Measurements from ENCODE around the gene RXRA.

The RXRA gene

GRCh38 chr9:134457321-134458206, 131.3 kb downstream of the RXRA start:
- DNase-seq: no peak

DNA sequence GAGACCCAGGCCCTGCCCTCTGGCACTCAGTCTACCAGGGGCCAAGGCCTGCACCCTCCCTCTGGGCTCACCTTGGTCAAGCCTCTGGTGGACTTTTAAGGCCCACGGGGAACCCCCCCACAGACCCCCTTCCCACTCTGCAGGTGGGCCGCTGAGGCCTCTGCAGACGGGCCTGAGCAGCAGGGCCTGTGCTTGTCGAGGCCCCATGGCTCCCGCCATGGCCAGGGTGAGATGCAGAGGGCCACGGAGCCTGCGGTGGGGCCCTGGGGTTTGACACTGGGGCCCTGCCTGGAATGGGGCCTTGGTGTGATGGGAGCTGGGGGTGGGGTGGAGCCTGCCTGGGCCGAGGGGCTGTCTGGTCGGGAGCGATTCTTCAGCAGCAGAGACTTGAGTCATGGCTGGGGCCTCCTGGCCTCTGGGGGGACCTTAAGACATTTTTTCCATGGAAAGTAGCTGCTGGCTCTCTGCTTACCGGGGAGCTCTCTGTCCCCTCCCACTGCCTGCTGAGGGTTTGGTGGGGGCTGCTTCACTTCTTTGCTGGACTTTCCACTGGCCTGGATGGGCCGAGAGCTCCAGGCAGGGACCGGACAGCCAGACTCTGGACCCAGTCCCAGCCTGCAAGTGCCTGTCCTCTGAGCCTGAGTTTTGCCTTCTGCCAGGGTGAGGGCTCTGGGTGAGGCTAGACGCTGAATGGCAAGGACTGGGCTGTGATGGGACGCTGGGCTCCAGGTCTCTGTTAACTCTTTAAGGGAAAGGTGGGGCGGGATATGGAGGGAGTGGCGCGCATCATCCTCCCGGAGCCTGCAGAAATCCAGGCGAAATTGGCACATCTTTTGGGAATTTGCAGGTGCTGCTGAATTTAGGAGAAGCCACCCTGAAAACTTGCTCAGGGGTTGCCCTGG, 132.2 kb downstream of the RXRA start:
- DNase-seq: no peak

- DNase-seq: no peak
Measured at GRCh38 chr9:134459164-134459563, 132.9 kb downstream of the RXRA start.

DNA sequence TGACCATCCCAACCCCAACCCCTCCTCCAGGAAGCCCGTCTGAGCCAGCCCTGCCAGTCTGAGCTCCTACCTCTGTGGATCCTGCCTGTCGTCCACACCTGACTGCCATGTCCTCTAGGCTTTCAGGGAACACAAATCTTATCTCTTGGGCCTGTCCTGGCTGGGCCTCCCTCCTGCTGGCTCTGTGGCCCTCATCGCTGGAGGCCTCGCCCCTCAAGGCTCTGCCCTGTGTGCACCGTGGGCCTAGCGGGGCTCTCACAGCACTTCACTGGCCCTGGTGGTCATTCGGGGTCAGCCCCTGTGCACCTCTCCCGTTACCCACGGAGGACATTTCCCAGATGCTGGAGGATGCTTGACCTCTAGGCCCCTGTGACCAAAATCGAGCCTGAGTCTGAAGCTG, 133.3 kb downstream of the RXRA start:
- no peak for DNase-seq

- no peak for DNase-seq
Measured at GRCh38 chr9:134460206-134460605, 134.0 kb downstream of the RXRA start.

GRCh38 chr9:134460896-134461295, 134.6 kb downstream of the RXRA start:
- DNase-seq: no peak

- DNase-seq: no peak
Measured at GRCh38 chr9:134461426-134461982, 135.2 kb downstream of the RXRA start.

DNA sequence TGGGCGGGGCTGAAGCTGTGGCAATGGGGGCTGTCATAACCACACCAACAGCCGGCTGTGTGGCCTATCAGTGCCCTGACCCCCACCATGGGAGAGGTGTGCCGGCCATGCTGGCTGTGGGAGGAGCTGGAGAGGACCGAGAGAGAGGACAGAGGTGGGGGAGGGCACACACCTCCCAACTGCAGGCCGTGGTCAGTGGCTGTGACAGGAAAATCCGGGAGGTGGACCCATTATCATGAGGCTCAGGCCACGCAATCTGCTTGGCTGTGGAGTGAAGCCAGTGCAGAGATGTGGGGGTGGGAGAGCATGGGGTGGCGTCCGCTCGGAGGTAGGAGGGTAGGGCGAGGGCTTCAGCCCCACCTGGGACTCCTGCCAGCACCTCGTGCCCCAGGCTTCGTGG, 136.1 kb downstream of the RXRA start:
- no peak for DNase-seq

DNA sequence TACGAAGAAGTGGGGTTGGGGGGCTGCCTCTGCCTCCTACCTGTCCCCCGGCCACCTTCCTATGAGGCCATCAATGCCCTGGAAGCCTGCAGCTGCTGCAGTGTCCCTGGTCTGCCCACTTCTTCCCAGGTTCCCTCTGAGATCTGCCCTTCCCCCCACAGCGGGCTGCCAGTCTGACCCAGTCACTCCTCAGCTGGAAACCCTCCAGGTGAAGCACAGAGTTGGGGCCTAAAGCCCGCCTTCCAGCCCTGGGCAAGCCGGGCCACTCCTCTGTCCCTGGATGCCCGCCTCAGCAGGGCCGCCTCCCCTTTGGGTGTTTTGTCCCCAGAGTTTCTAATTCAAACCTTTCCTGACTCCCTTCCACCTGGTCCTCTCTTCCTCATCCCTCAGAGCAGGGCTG, 137.0 kb downstream of the RXRA start:
- no peak for DNase-seq

DNA sequence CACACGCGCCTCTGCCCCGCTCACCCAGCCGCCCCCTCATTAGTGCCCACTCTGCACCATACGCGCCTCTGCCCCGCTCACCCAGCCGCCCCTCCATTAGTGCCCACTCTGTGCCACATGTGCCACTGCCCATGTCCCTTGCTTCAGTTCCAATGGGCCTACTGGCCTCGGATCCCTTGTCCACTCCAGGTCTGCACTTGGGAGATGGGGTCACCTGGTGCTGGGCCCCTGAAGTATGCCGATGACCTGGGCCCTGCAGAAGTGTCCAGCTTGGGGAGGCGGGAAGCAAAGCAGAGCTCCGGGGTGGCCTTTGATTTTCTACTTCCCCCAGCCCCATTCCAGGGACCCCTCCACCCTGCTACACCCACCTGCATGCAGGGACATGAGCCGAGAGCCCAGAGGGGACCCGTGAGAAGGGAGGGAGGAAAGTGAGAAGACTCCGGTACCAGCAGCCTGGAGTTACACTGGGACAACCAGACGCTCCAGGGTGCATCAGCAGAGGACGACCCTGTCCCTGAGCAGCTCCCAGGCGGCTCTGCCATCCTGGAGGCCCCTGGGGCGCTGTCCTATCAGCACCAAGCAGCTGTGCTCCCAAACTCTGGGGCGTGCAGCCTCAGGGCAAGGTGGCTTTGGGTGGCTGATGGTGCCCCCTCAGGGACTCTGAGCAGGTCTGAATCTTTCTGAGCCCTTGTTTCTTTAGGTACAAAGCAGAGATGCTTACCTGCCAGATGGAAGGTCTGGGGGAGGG, 140.8 kb downstream of the RXRA start:
- DNase-seq: no peak

DNA sequence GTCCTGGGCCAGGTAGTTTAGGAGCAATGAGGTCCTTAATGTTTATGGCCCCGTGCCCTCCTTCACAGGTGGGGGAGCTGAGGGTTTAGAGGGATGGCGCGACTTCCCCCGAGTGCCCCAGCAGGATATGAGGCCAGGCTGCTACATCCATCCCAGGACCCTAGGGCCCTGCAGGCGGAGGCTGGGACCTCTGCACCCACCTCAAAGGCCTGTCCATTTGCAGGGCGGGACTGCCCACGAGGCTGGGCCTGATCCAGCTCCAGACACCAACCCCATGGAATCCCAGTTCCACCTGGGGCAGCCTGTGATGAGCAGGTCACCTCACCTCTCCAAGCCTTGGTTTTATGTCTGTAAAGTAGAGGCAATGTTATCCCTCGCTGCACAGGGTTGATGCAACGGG, 142.1 kb downstream of the RXRA start:
- no peak for DNase-seq

- no peak for DNase-seq
Measured at GRCh38 chr9:134469041-134469875, 143.0 kb downstream of the RXRA start.

DNA sequence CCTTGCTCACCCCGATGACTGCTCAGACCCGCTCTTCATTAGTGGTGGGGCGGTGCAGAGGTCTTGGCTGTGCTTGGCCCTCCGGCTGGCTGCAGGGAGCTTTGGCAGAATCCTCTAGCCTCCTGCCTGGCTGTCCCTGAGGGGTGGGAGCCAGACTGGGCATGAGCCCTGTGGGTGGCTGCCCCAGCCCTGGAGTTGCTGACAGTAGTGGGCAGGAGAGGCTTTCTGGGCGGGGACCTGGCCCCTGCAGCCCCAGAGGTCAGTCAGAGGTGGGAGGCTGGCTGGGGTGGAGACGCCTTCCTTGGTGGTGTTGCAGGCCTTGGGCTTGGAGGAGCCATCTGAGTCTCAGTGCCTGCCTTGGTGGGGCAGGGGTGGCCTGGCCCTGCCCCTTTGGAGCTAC, 146.0 kb downstream of the RXRA start:
- DNase-seq: no peak

DNA sequence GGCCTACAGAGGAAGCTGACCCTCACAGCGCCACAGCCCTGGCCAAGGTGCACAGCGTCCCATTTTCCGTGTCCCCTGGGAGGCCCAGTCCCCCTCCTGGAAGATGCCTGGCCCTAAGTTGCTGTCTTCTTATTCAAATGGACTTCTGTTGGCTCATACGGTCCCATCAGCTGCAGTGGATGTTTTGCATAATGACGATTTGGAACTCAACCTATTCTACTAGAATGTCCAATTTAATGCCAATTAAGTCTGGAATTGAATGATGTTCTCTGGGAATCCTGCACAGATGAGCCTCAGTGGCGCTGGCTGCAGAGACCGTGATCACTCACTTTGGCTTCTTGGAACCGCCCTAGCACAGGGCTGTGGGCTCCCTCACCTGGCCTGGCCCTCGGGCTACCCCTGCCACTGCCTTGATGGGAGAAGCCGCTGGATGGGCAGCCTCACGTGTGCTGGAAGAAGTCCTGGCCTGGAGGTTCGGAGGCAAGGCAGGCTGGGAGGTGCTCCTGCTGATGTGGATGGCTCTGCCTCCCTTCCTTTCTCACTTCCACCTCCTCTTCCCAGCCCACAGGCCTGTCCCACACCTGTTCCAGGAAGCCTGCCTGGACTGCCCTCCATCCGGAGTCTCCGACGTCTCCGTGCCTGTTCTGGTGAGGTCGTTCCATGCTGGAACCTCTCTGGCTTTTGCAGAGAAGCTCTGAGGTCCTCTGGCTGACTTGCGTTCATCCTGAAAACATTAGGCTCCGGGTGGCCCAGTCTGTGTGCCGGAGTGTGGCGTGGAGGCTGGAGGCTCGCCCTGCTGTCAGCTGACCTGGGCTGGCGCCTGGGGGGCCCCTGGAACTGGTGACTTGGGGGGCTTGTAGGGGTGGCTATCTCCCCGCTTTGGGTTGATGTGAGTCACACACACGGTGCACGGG, 147.1 kb downstream of the RXRA start:
- no peak for DNase-seq

- no peak for DNase-seq
Measured at GRCh38 chr9:134474055-134474370, 147.8 kb downstream of the RXRA start.

- no peak for DNase-seq
Measured at GRCh38 chr9:134475011-134475790, 148.9 kb downstream of the RXRA start.

- no peak for DNase-seq
Measured at GRCh38 chr9:134476272-134476941, 150.2 kb downstream of the RXRA start.

GRCh38 chr9:134476942-134477335, 150.7 kb downstream of the RXRA start:
- DNase-seq: no peak

GRCh38 chr9:134477342-134477925, 151.2 kb downstream of the RXRA start:
- DNase-seq: no peak

All from NCI-H2107 (cell line).